Stimulated activated CD4-positive, alpha-beta T cell treated with anti-CD3 and anti-CD28 coated beads, Interleukin-1b, Interleukin-23, amount 100 ng/mL, for 1 hour (primary cell): ENCODE results near the gene KRTAP5-11.
"Not testable (repeated sequence)": the region's sequence is repeated elsewhere in the genome, so short reads cannot be mapped to it uniquely, and the experiment has no call there.

ENCODE experiments used
- DNase-seq, 2 donors: peaks; one replicate each; pipeline ENCODE4 v3.0.0-alpha.2; 2020; ENCODE audit warnings: low read depth in 2 of 2

The KRTAP5-11 gene

DNA sequence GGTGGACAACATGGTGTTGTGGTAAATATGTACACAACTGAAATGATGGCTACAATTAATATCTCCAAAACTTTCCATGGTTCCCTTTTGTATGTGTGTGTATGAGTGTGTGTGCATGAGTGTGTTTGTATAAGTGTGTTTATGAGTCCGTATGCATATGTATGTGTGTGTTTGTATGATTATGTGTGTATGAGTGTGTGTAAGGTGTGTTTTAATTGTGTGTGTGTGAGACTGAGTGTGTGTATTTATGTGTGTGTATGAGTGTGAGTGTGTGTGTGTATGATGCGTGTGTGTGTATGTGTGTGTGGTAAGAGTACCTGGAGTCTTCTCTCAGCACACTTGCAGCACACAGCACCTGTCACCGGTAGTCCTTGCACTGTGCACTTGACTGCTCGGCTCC lies 26.7 kb downstream of the KRTAP5-11 start:
- DNase-seq, result no peak

DNA sequence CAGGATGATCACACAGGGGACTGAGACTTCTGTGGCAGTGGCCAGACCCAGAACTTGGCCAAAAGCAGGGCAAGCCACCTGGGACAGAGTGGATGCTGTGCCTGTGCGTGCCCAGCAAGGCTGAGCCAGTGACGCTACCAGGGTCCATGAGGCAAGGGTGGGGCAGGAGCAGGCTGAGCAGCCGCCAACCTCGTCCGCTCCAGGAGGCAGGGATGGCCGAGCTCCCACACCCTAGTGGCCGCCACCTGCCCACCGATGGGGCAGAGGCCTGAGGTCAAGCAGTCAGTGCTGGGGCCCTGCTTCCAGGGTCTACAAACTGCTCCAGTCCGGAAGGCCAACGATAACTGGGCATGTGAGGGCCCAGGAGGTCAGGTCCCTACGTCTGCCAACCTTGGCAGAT lies 27.2 kb downstream of the KRTAP5-11 start:
- DNase-seq, result no peak

DNA sequence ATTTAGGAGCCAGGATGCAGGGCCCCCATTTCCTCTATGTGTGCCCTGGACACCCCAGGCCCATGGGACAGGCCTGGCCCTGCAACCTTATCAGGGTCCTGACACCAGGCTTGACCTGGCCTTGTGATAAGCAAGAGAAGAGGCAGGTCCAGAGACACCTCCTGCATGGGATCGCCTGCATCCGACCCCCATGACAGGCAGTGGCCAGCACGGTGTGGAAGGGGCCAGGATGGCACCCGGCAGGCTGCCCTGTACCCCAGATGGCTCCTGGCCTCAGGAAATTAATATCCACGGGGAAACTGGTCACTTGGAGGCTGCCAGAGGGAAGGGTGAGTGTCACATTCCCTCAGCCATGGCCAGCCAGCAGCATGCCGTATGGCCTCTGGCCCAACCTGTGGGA lies 27.7 kb downstream of the KRTAP5-11 start:
- no peak for DNase-seq

DNA sequence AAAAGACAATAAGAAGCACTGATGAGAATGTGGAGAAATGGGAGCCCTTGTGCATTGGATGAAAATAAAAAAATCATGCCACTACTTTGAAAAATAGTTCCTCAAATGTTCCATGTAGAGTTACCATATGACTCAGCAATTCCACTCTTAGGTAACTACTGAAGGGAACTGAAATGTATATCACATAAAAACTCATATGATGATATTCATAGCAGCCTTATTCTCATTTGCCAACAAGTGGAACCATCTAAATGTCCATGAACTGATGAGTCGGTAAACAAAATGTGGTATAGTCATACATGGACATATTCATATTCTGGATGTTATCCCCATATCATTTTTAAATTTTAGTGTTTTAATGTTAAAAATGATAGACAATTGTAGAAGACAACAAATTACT lies 31.0 kb downstream of the KRTAP5-11 start:
- DNase-seq, result no peak

DNA sequence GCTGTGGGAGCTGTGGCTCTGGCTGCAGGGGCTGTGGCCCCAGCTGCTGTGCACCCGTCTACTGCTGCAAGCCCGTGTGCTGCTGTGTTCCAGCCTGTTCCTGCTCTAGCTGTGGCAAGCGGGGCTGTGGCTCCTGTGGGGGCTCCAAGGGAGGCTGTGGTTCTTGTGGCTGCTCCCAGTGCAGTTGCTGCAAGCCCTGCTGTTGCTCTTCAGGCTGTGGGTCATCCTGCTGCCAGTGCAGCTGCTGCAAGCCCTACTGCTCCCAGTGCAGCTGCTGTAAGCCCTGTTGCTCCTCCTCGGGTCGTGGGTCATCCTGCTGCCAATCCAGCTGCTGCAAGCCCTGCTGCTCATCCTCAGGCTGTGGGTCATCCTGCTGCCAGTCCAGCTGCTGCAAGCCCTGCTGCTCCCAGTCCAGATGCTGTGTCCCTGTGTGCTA lies 33.9 kb downstream of the KRTAP5-11 start:
- no peak for DNase-seq

DNA sequence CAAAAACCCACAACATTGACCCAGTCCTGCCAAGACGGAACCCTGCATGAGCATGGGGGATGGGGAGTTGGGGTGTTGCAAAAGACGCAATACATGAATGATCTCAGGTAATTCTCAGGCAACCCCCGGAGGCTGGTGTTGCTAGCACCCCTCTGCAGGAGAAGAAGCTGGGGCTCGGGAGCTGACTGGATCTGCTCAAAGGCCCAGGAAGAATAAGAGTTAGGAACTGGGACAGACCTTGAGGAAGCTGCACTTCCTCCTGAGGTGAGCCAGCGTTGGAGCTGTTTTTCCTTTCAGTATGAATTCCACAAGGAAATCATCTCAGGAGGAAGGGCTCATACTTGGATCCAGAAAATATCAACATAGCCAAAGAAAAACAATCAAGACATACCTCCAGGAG lies 34.6 kb downstream of the KRTAP5-11 start, which contains the start of gene KRTAP5-9:
TSS of gene KRTAP5-9 (plus strand) at position 301 of the 400 bp plus-strand sequence. CDS start 238 bp downstream, outside the sequence.
- no peak for DNase-seq

DNA sequence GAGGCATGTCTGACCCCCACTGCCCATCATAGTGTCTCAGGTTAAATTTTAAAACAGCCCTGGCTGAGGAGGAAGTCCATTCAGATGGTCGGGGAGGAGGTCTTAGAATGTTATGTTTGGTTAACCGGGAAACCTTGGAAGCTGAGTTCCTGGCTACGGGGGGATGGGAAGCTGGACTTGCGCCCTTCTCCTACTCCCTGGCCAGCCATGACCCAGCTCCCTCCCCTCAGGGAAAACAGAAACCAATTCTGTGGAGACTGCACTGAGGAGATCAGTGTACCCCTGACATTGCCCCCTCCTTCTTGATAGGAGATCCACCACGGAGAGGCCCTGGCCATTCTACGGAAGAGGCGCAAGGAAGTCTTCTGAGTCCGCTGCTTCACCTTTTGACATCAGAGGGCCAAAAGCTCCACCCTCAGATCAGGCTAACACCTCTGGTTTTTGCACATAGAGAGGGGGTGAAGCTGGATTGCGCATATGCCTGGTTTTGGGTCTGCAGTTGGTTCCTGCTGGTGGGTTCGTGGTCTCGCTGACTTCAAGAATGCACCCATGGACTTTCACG lies 37.2 kb downstream of the KRTAP5-11 start:
- no peak for DNase-seq

DNA sequence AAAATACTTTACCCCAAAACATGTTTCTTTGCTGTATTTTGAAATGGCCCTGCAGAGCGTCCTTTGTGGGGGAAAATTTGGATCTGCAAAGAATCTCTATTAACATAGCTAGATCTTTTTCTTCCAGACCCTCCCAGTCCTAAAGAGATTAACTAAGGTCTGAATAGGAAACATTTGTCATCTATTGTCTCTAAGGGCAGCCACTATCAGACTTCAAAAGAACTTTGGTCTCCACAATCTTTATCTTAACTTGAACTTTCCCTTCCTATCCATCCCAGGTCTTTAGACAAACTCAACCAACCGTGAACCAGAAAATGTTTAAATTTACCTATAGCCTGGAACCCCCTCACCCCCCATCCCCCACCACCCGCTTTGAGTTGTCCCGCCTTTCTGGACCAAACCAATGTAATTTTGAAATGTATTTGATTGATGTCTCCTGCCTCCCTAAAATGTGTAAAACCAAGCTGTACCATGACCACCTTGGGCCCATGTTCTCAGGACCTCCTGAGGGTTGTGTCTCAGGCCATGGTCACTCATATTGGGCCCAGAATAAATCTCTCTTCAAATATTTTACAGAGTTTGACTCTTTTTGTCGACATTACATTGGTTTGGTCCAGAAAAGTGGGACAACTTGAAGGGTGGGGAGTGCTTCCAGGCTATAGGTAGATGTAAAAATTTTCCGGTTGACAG lies 38.0 kb downstream of the KRTAP5-11 start:
- no peak for DNase-seq

DNA sequence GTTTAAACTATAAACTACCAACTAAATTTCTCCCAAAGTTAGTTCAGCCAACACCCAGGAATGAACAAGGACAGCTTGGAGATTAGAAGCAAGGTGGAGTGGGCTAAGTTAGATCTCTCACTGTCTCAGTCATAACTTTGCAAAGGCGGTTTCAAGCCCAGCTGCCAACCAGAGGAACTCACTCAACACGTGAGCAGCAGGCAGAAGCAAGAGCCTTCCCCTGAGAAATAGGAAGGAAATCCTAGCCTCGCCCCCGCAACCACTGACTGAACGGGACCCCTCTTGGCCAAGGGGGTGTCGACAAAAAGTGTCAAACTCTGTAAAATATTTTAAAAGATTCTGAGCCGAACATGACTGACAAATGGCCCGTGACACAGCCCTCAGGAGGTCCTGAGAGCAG lies 38.8 kb downstream of the KRTAP5-11 start:
- DNase-seq, result no peak

DNA sequence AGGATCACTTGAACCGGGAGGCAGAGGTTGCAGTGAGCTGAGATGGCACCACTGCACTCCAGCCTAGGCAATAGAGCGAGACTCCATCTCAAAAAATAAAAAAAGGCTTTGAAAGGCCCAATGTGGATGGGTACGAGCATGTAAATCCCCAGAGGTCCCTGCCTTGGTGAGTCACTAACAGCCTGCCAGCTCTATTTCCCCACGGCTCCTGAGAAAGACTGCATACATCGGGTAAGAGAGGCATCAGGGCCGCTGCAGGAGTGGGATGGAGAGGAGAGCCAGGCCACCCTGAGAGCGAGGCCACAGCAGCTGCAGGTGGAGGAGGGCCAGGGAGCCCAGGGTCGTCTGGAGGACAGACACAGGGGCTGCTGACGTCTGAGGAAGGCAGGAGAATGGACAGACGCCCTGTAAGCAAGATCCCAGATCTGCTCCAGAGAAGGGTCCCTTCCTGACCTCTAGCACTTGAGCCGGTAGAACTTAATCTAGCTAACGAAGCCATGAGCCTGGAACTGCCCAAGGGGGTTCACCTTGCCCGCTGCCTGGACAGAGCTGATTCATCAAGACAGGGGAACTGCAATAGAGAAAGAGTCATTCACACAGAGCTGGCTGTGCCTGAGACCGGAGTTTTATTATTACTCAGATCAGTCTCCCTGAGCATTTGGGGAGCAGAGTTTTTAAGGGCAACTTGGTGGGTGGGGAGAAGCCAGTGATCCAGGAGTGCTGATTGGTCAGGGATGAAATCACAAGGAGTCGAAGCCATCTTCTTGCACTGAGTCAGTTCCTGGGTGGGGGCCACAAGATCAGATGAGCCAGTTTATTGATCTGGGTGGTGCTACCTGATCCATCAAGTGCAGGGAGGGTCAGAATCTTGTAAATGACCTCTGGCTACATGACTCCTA lies 39.5 kb downstream of the KRTAP5-11 start:
- DNase-seq, result no peak

DNA sequence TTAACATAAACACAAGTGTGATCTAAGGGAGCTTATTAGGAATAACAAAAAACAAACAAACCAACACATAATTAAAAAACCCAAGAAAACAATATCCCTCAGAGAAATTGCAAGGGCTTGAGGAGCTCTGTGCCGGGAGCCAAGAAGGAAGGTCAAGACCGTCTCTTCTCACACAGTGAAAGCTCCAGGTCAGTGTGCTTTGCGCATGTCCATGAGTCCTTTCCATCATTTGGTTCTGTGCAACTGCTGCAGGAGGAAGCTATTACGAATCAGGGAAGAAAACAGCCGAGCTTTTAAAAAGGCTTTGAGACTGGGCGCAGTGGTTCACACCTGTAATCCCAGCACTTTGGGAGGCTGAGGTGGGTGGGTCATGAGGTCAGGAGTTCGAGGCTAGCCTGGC lies 40.3 kb downstream of the KRTAP5-11 start:
- DNase-seq, result no peak

DNA sequence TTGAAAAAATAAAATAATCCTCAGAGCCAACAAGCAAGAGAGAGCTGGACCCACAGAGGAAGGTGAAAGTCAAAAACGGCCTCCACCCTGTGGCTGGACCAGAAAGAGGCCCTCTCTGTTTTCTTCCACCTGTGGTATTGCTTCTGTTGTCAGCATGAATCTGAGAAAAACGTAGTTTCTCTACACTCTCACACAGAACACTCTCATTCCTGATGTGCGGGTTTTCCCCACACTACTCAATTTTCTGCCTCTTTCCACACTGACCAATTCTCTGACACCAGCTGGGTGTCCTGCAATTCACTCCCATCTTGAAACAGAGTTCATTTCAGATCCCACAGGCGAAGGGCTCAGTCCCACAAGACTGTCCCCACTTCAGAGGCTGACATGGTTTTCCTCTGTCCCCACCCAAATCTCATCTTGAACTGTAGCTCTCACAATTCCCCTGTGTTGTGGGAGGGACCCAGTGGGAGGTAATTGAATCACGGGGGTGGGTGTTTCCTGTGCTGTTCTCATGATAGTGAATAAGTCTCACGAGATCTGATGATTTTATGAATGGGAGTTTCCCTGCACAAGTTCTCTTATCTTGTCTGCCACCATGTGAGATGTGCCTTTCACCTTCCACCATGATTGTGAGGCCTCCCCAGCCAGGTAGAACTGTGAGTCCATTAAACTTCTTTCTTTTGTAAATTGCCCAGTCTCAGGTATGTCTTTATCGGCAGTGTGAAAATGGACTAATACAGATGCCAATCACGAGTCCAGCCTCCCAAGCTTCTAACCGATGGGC lies 42.0 kb downstream of the KRTAP5-11 start:
- DNase-seq, result not testable (repeated sequence)

DNA sequence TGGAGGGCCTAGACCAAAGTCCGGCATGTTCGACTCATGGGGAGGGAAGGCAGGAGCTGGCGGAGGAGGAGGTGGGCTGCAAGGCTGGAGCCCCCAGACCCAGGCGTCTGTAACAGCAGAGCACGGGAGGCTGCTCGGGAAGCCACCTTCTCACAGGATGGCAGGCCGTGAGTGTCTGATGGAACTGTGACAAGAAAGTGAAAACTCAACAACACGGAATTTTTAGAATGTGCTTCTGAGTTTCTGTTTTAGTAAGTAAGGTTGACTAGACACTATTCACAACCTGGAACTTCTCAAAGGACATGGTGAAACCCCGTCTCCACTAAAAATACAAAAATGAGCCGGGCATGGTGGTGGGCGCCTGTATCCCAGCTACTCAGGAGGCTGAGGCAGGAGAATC lies 42.7 kb downstream of the KRTAP5-11 start:
- not testable (repeated sequence) for DNase-seq

DNA sequence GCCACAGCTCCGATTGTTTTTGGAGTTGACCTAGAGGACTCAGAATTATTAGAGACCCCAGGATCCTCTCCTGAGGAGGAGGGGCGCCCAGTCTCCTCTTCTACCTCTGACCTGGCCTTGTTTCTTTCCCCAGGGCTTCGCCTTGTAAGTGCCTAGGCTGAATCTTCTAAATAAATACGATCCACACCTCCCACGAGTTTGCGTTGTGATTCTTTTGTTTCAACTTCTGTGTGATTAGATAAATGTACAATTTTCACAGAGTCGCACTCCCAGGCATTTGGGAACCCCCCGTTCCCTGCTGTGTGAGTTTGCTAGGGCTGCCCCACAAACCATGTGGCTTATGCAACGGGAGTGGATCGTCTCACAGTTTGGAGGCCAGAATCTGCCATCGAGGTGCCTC lies 43.7 kb downstream of the KRTAP5-11 start:
- DNase-seq, result no peak

DNA sequence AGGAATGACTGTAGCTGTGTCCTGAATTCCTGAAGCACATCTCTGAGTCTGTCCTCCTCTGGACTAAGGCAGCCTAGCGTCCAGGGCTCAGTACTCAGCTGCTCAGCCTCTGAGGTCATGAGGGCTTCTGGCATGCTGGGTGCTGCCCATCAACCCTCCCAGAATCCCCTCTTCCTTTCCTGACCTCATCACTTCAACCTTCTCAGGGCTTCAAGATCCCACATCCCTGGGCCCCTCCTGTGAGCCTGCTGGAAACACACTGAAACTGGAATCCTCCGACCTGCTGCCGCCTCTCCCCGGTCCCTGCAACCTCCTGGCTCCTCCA lies 44.0 kb downstream of the KRTAP5-11 start:
- no peak for DNase-seq

DNA sequence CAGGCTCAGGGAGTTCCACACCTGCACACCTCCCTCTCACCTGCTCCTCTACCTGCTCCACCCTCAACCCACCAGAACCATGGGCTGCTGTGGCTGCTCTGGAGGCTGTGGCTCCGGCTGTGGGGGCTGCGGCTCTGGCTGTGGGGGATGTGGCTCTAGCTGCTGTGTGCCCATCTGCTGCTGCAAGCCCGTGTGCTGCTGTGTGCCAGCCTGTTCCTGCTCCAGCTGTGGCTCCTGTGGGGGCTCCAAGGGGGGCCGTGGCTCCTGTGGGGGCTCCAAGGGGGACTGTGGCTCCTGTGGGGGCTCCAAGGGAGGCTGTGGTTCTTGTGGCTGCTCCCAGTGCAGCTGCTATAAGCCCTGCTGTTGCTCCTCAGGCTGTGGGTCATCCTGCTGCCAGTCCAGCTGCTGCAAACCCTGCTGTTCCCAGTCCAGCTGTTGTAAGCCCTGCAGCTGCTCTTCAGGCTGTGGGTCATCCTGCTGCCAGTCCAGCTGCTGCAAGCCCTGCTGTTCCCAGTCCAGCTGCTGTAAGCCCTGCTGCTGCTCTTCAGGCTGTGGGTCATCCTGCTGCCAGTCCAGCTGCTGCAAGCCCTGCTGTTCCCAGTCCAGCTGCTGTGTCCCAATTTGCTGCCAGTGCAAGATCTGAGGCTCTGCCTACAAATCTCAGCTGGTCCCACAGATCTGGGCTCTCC lies 44.6 kb downstream of the KRTAP5-11 start, which contains the start of gene KRTAP5-8:
TSS of gene KRTAP5-8 (plus strand) at position 49 of the 689 bp plus-strand sequence. CDS start at position 80, 31 bp downstream.
- DNase-seq, result not testable (repeated sequence)

DNA sequence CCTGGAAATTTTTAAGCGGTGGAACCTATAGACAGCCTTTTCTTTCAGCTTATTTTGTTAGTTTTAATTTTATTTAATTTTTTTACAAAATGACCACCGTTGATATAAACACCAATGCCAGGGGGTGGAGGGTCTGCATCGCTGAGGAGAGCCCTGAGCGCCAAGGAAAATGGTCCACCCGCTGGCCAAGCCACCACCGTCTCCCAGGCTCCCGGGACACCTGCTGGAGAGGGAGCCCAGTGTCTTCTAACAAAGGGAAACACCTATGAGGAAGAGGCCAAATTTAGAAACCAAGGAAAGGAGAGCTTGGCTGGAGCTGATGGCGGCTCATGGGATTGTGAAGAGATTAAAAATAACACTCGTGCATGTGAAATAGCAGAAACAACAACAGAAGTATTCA lies 45.1 kb downstream of the KRTAP5-11 start:
- DNase-seq, result no peak

DNA sequence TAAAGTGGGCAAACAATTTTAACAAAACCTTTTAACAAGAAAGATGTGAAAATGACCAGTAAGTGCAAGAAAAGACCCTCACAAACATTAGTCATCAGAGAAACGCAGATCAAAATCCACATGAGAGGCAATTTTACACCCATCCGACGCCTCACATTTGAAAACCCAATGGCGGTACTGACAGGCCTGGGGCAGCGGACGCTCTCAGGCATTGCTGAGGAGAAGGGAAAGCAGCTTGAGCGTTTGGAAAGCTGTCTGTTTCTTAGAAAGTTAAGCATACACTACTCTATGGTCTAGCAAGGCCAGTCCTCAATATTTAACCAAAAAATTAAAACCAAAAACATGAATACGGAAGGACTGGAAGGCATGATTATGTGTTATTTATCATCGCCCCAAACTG lies 46.9 kb downstream of the KRTAP5-11 start:
- DNase-seq, result no peak

DNA sequence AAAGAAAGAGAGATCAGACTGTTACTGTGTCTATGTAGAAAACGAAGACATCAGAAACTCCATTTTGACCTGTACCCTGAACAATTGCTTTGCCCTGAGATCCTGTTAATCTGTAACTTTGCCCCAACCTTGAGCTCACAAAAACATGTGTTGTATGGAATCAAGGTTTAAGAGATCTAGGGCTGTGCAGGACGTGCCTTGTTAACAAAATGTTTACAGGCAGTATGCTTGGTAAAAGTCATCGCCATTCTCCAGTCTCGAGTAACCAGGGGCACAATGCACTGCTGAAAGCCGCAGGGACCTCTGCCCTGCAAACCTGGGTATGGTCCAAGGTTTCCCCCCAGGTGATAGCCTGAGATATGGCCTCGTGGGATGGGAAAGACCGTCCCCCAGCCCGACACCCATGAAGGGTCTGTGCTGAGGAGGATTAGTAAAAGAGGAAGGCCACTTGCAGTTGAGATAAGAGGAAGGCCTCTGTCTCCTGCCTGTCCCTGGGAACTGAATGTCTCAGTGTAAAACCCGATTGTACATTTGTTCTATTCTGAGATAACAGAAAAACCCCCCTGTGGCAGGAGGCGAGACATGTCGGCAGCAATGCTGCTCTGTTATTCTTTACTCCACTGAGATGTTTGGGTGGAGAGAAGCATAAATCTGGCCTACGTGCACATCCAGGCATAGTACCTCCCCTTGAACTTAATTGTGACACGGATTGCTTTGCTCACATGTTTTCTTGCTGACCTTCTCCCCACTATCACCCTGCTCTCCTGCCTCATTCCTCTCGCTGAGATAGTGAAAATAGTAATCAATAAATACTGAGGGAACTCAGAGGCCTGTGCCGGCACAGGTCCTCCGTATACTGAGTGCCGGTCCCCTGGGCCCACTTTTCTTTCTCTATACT lies 47.7 kb downstream of the KRTAP5-11 start:
- DNase-seq, result not testable (repeated sequence)

DNA sequence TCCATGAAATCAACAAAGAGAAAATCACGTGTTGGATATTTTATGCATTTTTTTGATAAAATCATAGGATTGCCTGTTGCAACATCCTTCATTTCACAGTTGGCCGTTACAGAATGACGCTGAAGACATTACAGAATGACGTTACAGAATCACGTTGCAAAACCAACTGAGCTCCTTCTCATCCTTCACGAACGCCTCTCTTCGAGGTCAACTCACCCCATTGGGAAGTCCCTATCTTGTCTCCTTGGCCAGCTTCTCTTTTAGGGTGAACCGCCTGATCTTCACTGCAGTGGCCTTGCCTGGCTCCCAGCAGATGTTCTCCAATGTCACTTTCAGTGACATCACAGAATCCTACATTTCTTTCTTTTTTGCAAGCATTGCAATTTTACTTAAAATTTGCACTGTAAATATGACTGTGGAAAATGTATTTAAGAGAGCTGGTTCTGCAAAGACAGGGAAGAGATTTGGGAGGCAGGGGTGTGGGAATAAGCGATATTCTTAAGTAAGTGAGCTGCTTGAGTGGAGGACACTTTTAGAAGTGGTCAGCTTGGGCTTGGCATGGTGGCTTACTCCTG lies 50.6 kb downstream of the KRTAP5-11 start:
- DNase-seq, result no peak
